Activated T-helper 1 cell treated with Interleukin-2 at 50 U/mL for 16 hours (primary cell): ENCODE data around the gene NCL.
"Not testable (repeated sequence)": the region's sequence is repeated elsewhere in the genome, so short reads cannot be mapped to it uniquely, and the experiment has no call there.

Experiments used
- DNase-seq: peaks from one replicate; pipeline ENCODE4 v3.0.0-alpha.2; 2020; ENCODE audit warnings: low read depth

The NCL gene

GRCh38 chr2:231430437-231430836 lies 33.8 kb downstream of the NCL start:
- DNase-seq: not testable (repeated sequence)

- no peak for DNase-seq
Measured at GRCh38 chr2:231429901-231430300, 34.4 kb downstream of the NCL start.

GRCh38 chr2:231429152-231429551 lies 35.1 kb downstream of the NCL start:
- DNase-seq: no peak

- DNase-seq: no peak
Measured at GRCh38 chr2:231427116-231427515, 37.2 kb downstream of the NCL start.

- peak; percentile 56 for DNase-seq
Measured at GRCh38 chr2:231425811-231426703, 38.2 kb downstream of the NCL start.

GRCh38 chr2:231425291-231425810 lies 38.9 kb downstream of the NCL start:
- no peak for DNase-seq

GRCh38 chr2:231423176-231423575 lies 41.1 kb downstream of the NCL start:
- no peak for DNase-seq

GRCh38 chr2:231422056-231422455 lies 42.2 kb downstream of the NCL start:
- no peak for DNase-seq

- no peak for DNase-seq
Measured at GRCh38 chr2:231421051-231421580, 43.2 kb downstream of the NCL start.

GRCh38 chr2:231418820-231419640 lies 45.3 kb downstream of the NCL start:
- no peak for DNase-seq

- no peak for DNase-seq
Measured at GRCh38 chr2:231415029-231415428, 49.3 kb downstream of the NCL start.

- no peak for DNase-seq
Measured at GRCh38 chr2:231413921-231414476, 50.3 kb downstream of the NCL start.

GRCh38 chr2:231413456-231413855 lies 50.8 kb downstream of the NCL start:
- DNase-seq: no peak

- DNase-seq: no peak
Measured at GRCh38 chr2:231412618-231412963, 51.7 kb downstream of the NCL start.

GRCh38 chr2:231411831-231412617 lies 52.3 kb downstream of the NCL start:
- DNase-seq: peak; percentile 42

GRCh38 chr2:231411237-231411636 lies 53.0 kb downstream of the NCL start:
- DNase-seq: no peak

GRCh38 chr2:231410293-231411004 lies 53.8 kb downstream of the NCL start:
- DNase-seq: no peak

GRCh38 chr2:231409776-231410175 lies 54.5 kb downstream of the NCL start:
- no peak for DNase-seq

- DNase-seq: not testable (repeated sequence)
Measured at GRCh38 chr2:231408304-231408703, 56.0 kb downstream of the NCL start.

- not testable (repeated sequence) for DNase-seq
Measured at GRCh38 chr2:231407686-231408085, 56.6 kb downstream of the NCL start.
